Fibroblast of skin of right biceps (primary cell): ENCODE results near the gene LDLRAD4.

Experiments
- DNase-seq: peaks from one replicate; pipeline ENCODE4 v3.0.0-alpha.2; 2013

LDLRAD4 gene

GRCh38 chr18:13218368-13218991 is at the start of gene LDLRAD4:
Gene LDLRAD4, plus strand, starts transcription at chr18:13218760.
- no peak for DNase-seq

GRCh38 chr18:13173578-13174145 is 44.9 kb upstream of the LDLRAD4 start:
- DNase-seq = no peak

GRCh38 chr18:13175266-13175665 is 43.3 kb upstream of the LDLRAD4 start:
- no peak for DNase-seq

GRCh38 chr18:13175754-13176210 is 42.8 kb upstream of the LDLRAD4 start:
- no peak for DNase-seq

- no peak for DNase-seq
Measured at GRCh38 chr18:13176847-13177246, 41.7 kb upstream of the LDLRAD4 start.

- DNase-seq = no peak
Measured at GRCh38 chr18:13178197-13178596, 40.4 kb upstream of the LDLRAD4 start.

- peak; percentile 29 for DNase-seq
Measured at GRCh38 chr18:13178976-13179375, 39.6 kb upstream of the LDLRAD4 start.

- no peak for DNase-seq
Measured at GRCh38 chr18:13179566-13180113, 38.9 kb upstream of the LDLRAD4 start.

GRCh38 chr18:13180614-13181375 is 37.8 kb upstream of the LDLRAD4 start:
- DNase-seq = no peak

- no peak for DNase-seq
Measured at GRCh38 chr18:13181765-13182164, 36.8 kb upstream of the LDLRAD4 start.

GRCh38 chr18:13183359-13183758 is 35.2 kb upstream of the LDLRAD4 start:
- no peak for DNase-seq

GRCh38 chr18:13183790-13184189 is 34.8 kb upstream of the LDLRAD4 start:
- no peak for DNase-seq

GRCh38 chr18:13184396-13184795 is 34.2 kb upstream of the LDLRAD4 start:
- DNase-seq = no peak

- no peak for DNase-seq
Measured at GRCh38 chr18:13185675-13186198, 32.8 kb upstream of the LDLRAD4 start.

- no peak for DNase-seq
Measured at GRCh38 chr18:13186687-13187086, 31.9 kb upstream of the LDLRAD4 start.

GRCh38 chr18:13187498-13187897 is 31.1 kb upstream of the LDLRAD4 start:
- no peak for DNase-seq

GRCh38 chr18:13191031-13191430 is 27.5 kb upstream of the LDLRAD4 start:
- DNase-seq = no peak

- DNase-seq = no peak
Measured at GRCh38 chr18:13191779-13192178, 26.8 kb upstream of the LDLRAD4 start.

- DNase-seq = no peak
Measured at GRCh38 chr18:13192970-13193369, 25.6 kb upstream of the LDLRAD4 start.

- DNase-seq = no peak
Measured at GRCh38 chr18:13194239-13194638, 24.3 kb upstream of the LDLRAD4 start.

- DNase-seq = no peak
Measured at GRCh38 chr18:13198701-13199100, 19.9 kb upstream of the LDLRAD4 start.

GRCh38 chr18:13199169-13199568 is 19.4 kb upstream of the LDLRAD4 start:
- DNase-seq = no peak

- no peak for DNase-seq
Measured at GRCh38 chr18:13201292-13201691, 17.3 kb upstream of the LDLRAD4 start.

- DNase-seq = no peak
Measured at GRCh38 chr18:13202571-13202970, 16.0 kb upstream of the LDLRAD4 start.
